Measurements from ENCODE around the gene PRKD1. TPM values are rescaled to one million over a fixed set of nuclear protein-coding genes. Genes with fewer than 3 reads are reported as not detected.

PRKD1 gene
- polyA plus RNA-seq, 1 of the 3 experiments (the other 2 are of a cell fraction), result 0.07 TPM

GRCh38 chr14:29649170-29649569 is 278.5 kb downstream of the PRKD1 start:
- Histone ChIP-seq H3K9me3 (peaks cover 22% of the 10 kb centered on the region; the same call in 1 of the 2 replicates), H3K4me3 (ENCODE audit: low read depth in 2 of 2, low read length in 1 of 2) (no peak overlapping the region), H3K27me3 (ENCODE audit: insufficient read depth) (no peaks in the 10 kb centered on the region), H3K9me2 (no peaks in the 10 kb centered on the region), H3K4me1 (ENCODE audit: control insufficient read depth in 1 of 2, insufficient read depth in 2 of 2, low read depth in 1 of 2, low read length in 1 of 2) (no peaks in the 10 kb centered on the region; a peak in 1 of 4 replicates), H3K27ac (ENCODE audit: low read depth in 2 of 2, low read length in 1 of 2) (no peak overlapping the region), H3K9ac (no peak overlapping the region), H3K79me2 (ENCODE audit: insufficient read depth) (no peaks in the 10 kb centered on the region; the same call in 1 of the 2 replicates), H3K36me3 (replicated peaks in 1 of 2; ENCODE audit: control insufficient read depth in 1 of 2, insufficient read depth in 2 of 2, low read length in 1 of 2) (no peaks in the 10 kb centered on the region), H4K20me1 (ENCODE audit: insufficient read depth) (no peaks in the 10 kb centered on the region), H3F3A (replicated peaks; ENCODE audit: insufficient read depth) (no peaks in the 10 kb centered on the region), H2AFZ (ENCODE audit: low read depth) (no peak overlapping the region), H3K4me2 (no peak overlapping the region)
- ChIA-PET POLR2A (no interaction called here), CTCF (interaction anchor here (1.1 kb wide), 1 partner anchor 31 kb away, joined by 4 read pairs; no protein-coding TSS in a partner anchor)
- no peak for DNase-seq
- TF ChIP-seq POLR2AphosphoS5 (IDR thresholded peaks at IDR 0.05; ENCODE audit: low read depth, low read length) (no peak), PBX3 (IDR thresholded peaks at IDR 0.05) (no peak), RFX5 (IDR thresholded peaks at IDR 0.05; ENCODE audit: low read length) (no peak), GATA2 (CRISPR knock-in tag; IDR thresholded peaks at IDR 0.05) (no peak), FOSL2 (IDR thresholded peaks at IDR 0.05; ENCODE audit: borderline replicate concordance, low read depth) (no peak), USF1 (IDR thresholded peaks at IDR 0.05; ENCODE audit: borderline replicate concordance, low read depth) (no peak), CHD2 (IDR thresholded peaks at IDR 0.05; ENCODE audit: low read length, partially characterized antibody) (no peak), TCF12 (IDR thresholded peaks at IDR 0.05) (no peak), RCOR1 (IDR thresholded peaks at IDR 0.05; ENCODE audit: low read length) (no peak), SIN3A (IDR thresholded peaks at IDR 0.05; ENCODE audit: borderline replicate concordance, low read depth, low read length) (no peak), USF2 (IDR thresholded peaks at IDR 0.05; ENCODE audit: borderline replicate concordance, low read depth, low read length) (no peak), GABPA (IDR thresholded peaks at IDR 0.05; ENCODE audit: low read depth) (no peak), MAX (IDR thresholded peaks at IDR 0.05; ENCODE audit: low read depth) (no peak)
- 3% methylated on average over 3 of the region's 3 CpGs for WGBS (ENCODE audit: low lambda C conversion rate)

- Histone ChIP-seq H3F3A (replicated peaks; ENCODE audit: insufficient read depth) (no peaks in the 10 kb centered on the region), H3K4me2 (no peak overlapping the region), H4K20me1 (ENCODE audit: insufficient read depth) (no peaks in the 10 kb centered on the region), H2AFZ (ENCODE audit: low read depth) (no peak overlapping the region), H3K4me1 (ENCODE audit: control insufficient read depth in 1 of 2, insufficient read depth in 2 of 2, low read depth in 1 of 2, low read length in 1 of 2) (no peaks in the 10 kb centered on the region; a peak in 1 of 4 replicates), H3K27ac (ENCODE audit: low read depth in 2 of 2, low read length in 1 of 2) (no peak overlapping the region), H3K9me3 (peaks cover 22% of the 10 kb centered on the region; the same call in 1 of the 2 replicates), H3K27me3 (ENCODE audit: insufficient read depth) (no peaks in the 10 kb centered on the region), H3K9ac (no peak overlapping the region), H3K4me3 (ENCODE audit: low read depth in 2 of 2, low read length in 1 of 2) (no peak overlapping the region), H3K9me2 (no peaks in the 10 kb centered on the region), H3K36me3 (replicated peaks in 1 of 2; ENCODE audit: control insufficient read depth in 1 of 2, insufficient read depth in 2 of 2, low read length in 1 of 2) (no peaks in the 10 kb centered on the region), H3K79me2 (ENCODE audit: insufficient read depth) (no peaks in the 10 kb centered on the region; the same call in 1 of the 2 replicates)
- ChIA-PET POLR2A (no interaction called here), CTCF (no interaction called here)
- TF ChIP-seq USF1 (IDR thresholded peaks at IDR 0.05; ENCODE audit: borderline replicate concordance, low read depth), result no peak
- TF ChIP-seq IRF3 (IDR thresholded peaks at IDR 0.05; ENCODE audit: low read depth, low read length), result no peak
- no peak for TF ChIP-seq SMC3 (IDR thresholded peaks at IDR 0.05; ENCODE audit: low read depth, low read length)
- DNase-seq, result no peak
Observed at GRCh38 chr14:29648045-29648444, 279.6 kb downstream of the PRKD1 start.

All from SK-N-SH (cell line).